HG03354 (cell line): Measurements from ENCODE around the gene SRC.

Experiments
- ATAC-seq: cut with Tn5 transposase; IDR thresholded peaks from one replicate; pipeline ENCODE4 v1.9.1; 2021; ENCODE audit warnings: mild to moderate bottlenecking; ENCODE audit not compliant: unreplicated experiment, poor library complexity, severe bottlenecking

The SRC gene

DNA sequence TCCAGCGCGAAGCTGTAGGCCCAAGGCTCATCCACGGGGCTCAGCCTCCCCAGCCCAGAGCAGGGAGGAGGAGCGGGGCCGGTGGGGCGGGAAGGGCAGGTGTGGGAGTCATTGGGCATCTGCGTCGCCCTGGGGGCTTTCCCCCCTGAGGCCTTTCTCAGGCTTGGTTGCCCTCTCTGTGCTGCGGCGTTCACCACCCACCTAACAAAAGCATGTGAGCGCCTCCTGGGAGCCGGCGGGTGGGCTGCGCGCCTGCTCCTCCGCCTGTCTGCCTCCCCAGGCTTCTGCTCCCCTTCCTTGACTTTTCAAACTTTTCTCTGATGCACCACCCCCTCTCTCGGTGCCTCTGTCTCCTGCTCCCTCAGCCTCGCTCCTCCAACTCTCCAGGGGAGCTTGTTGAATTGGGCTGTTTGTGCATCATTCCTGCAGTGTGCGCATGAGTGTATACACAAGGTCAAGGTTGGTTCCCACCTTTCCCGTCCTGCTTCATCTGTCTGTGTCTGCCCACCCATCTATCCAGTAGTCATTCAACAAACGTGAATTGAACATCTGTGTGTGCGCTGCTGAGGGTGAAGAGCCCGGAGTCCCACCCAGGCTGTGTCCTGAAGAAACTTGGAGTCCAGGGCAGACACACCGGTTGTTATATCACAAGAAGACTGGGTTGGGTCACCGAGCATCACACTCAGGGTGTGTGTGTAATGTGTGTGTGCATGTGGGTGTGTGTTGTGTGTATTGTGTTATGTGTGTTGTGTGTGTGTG, 92.7 kb downstream of the SRC start:
- ATAC-seq = no peak

DNA sequence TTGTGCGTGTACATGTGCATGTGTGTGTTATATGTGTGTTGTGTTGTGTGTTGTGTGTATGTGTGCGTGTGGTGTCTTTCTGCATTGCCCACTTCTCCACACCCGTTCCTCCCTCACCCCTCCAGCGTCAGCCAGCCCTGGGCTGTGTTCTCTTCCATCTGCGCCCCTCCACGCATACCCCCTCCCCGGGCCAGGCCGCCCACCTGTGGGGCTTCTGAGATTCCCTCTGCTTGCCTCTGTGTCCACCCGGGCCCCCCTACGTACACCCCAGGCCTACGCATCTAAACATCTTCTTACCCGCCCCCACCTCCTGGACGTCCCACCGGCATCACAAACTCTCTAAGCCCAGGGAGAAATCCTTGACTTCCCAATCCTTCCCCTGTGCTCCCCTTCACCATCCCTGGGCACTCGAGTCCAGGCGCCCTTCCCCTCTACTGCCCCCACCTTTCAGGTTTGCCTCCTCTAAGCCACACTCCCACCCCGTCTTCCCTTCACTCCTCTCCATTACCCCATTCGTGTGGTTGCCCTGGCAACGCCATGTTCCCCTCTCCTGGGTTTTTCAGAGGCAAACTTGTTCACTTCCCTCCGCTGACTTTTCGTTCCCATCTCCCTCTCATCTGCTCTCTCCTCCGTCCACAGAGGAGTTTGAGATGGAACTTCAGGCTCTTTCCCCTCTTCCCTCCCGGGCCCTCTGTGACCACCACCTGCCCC, 93.4 kb downstream of the SRC start:
- no peak for ATAC-seq

DNA sequence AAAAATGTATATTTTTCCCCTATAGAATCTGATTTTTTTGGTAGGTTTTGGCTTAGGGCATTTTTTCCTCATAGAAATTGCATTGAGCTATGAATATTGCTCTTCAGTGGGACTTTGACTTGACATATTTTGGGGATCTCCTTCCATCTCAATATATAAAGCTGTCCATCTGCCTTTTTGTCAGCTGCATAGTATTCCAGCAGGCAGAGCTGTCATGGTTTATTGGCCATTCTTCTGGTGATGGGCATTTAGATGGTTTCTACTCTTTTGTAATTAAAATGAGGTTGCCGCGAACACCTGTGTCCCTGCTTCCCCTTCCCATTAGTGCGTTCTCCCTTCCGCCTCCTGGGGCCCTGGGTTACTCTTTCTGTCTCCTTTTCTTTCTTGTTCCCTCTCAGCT, 95.1 kb downstream of the SRC start:
- ATAC-seq = no peak

DNA sequence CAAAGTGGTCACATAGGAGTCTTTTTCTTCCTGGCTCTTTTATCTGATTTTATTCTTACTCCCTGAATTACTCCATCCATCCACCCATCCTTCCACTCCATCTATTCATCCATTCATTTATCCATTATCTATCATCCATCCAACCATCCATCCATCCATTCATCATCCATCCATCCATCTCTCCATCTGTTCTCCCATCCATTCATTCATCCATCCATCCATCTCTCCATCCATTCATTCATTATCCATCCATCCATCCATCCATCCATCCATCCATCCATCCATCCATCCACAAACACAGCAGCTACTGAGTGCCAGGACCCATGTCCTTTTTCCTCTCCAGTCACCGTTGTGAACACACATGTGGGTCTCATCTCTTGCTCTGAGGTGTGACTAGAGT, 96.6 kb downstream of the SRC start:
- no peak for ATAC-seq

DNA sequence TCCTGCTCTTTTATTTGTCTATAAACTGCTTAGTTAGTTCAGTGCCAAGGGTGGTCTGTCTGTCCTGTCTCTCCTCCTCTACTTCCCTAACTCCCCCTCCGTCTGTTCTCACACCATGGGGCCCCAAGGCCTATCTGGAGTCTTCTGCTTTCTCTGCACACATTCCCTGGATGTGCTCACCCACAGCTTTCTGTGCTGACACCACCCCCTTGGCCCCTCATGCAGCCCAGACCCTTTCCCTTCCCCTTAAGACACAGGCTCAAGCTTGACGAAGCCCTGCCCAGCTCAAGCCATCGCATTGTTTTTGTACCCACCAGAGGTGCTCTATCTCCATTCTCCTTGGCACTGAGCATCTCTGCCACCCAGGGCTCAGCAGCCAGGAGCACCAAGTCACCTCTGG, 97.0 kb downstream of the SRC start:
- ATAC-seq = no peak

DNA sequence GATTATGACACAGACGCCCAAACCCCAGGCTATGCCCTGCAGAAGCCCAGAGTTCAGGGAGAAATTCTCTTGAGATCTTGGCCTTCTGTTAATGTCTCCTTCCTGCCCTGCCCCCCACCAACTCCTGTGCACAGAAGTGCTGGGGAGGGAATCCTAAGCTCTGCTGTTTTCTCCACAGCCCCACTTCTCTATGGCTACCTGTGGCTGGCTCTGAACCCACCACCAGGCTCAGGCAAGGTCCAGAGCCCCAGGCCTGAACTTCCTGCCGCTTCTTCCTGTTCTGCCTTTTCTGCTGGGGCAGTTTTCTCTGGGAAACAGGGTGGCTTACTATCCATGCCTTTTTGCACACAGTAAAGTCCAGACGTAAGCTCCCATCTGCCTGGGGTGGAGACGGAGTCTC, 97.7 kb downstream of the SRC start:
- no peak for ATAC-seq

DNA sequence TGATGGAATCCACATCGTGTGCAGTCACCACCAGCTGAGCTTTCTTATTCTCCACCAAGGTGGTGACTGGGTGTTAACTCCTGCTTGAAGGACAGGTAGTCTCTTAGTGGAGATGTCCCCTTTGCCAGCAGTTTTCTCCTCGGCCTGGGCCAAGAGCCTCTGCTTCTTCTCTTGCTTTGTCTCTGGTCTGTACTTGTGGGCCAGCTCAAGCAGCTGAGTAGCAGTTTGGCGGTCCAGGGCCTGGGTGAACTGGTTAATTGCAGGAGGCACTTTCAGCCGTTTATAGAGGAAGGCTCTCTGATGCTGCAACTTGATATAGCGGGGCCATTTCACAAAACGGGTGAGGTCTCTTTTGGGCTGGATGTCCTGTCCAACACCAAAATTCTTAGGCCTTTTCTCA, 99.1 kb downstream of the SRC start:
- ATAC-seq = no peak

DNA sequence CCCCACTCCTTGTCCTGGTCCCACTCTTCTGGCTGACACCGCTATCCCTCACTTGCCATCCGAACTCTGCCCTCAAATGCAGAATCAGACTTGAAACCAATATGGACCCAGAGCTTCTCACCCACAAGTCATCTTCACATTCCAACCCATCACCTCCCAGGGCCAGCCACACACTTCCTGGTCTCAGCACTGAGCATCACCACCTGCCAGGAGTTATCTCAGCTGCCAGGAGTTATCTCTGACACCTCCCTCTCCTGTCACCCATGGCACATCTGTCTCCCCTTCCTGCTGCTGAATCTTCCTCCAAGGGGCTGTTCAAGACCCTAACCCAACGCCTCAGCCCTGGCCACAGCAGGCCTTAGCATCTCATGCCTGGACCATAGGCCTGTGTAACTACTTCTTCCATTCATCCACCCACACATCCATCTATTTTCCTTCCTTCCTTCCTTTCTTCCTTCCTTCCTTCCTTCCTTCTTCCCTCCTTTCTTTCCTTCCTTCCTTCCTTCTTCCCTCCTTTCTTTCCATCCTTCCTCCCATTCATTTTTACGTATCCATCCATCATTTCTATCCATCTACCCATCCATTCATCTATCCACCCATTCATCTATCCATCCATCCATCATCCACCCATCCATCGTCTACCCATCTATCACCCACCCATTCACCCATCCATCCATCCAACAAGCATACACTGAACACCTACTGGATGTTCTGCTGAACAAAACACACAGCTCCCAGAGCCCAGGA, 100.5 kb downstream of the SRC start:
- no peak for ATAC-seq

DNA sequence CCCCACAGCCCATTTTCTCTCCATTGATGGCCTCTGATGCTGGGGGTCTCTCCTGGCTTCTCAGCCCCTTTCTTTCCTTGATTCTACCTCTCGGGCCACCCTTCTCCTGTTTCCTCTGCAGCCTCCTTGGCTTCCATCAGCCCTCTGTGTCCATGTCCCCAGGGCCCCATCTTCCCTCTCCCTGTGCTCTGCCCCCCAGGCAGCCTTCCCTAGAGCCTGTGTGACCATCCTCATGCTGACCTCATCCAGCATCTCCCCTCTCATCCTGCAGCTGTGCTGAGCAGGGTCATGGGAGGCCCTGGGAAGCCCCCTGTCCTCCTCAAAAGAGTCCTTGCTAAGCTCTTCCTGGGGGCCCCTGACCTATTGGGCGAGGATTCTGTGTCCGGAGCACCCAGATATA, 101.7 kb downstream of the SRC start:
- no peak for ATAC-seq

DNA sequence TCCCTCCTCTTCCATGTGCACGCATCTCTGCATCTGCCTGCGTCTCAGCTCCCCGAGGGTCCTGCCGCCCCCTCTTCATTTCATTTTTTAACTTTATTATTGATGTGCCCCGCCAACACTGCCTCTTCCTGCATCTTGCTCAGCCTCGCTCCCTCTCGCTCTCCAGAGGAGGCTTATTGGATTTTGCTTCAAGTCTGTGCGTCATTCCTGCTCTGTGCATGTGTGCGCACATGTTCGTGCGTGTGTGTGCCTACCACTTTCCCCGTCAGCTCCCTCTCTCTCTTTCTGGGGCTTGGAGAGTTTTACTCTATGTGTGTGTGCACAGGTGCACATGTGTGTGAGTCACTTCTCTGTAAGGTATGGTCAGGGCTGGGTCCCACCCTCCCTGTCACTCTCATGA, 103.3 kb downstream of the SRC start:
- no peak for ATAC-seq

DNA sequence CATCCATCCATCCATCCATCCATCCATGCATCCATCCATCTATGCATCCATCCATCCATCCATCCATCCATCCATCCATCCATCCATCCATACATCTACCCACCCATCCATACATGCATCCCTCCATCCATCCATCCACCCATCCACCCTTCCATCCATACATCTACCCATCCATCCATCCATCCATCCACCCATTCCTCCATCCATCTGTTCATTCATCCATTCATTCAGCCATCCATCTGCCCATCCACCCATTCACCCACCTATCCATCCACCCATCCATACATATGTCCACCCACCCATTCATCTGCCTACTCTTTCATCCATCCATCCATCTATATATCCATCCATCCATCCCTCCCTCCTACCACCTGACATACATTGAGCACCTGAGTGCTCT, 104.4 kb downstream of the SRC start:
- ATAC-seq = no peak

DNA sequence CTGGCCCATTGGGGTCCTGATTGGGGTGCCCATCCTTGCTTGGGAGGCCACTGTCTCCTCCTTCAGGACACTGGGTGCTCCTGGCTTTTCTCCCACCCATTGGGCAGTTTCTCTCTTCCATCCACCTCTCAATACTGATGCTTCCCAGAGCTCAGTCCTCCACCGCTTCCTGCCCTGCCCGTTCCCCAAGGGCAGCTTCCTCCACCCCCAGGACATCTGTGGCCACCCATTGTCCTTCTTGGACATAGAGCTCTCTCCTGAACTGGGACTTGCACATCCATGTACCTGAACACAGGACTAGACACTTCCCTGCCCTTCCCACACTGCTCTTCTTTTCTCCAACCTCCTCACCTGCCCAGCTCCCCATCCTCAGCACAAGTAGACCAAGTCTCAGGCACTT, 105.7 kb downstream of the SRC start:
- no peak for ATAC-seq

DNA sequence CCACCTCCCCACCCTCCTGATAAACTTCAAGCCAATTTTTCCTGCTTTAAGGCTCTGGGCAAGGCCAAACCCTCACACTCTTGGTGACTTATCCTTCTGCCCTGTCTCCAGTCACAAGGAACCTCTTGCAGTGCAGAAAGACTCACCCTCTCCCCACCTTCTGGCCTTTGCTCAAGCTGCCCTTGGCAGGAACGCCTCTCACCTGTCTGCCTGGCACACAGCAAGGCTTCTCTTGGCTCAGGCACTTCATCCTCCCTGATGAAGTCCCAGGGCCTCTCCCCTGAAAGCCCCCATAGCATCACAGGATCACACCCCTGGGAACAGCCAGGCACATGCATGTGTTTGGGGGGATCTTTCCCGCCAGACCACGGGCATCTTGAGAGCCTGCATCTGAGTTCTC, 106.3 kb downstream of the SRC start:
- no peak for ATAC-seq

DNA sequence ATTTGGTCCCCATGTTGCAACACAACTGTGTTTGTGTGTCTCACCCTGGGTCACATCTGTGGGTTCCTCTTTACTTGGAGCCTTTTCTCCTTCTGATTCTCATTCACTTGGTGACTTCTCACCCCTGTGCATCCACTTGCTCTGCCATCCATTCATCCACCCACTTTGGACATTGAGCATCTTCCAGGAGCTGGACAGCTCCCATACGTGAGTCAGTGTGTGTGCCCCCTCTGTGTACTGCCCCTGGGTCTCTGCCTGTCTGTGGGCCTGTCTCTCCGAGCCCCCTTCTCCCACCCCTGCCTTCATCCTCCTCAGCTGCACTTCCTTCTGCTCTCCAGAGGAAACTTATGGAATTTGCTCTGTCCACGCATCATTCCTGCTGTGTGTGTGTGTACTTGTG, 107.3 kb downstream of the SRC start:
- ATAC-seq = no peak

DNA sequence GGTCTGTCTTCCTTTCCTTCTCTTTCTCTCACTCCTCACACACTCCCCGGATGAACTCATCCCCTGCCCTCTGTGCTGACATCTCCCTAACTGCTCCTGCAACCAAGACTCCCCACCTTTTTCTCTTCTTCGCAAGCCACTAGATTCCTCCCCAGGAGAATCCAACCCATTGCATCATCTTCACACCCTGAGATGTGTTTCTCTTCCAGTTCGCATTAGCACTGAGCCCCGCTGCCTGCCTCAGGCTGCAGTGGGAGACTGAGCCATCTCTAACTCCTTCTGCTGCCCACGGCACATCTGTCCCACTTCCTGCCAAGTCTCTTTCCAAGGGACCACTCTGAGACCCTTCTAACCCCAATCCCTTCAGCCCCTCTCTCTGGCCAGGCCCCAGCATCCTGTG, 107.9 kb downstream of the SRC start:
- no peak for ATAC-seq

DNA sequence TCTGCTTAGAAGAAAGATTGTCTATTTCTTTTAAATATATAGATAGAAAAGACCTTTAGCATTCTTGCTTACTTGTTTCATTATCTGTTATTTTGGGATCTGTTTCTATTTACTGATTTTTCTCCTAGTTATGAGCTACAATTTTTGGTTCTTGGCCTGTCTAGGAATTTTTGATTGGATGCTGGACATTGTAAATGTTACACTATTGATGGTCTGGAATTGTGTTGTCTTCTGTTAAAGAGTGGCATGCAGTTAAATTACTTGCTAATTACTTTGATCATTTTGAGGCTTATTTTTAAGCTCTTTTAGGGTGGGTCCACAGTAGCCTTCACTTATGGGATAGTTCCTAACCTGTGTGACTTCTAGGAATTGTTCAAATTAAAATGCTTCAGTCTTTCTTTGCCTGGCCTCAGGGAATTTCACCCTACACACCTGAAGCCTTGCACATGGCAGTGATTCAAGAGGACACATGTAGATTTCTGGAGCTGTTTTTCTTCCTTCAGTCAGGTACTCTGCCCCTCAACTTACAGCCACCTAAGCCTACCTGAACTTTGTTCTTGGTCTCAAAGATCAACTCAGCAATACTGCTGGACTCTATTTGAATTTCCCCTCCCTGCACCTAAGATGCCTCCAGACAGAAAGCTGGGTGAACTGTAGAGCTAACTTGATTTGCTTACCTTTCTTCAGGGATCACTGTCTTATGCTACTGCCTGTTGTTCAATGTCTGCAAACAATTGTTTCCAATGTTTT, 108.9 kb downstream of the SRC start:
- ATAC-seq = no peak
